DOHH2 (cell line): ENCODE measurements around the gene SCN7A.

Source experiments
- H3F3A ChIP-seq: fragments of 200-600 bp; sonication (generic), shearing (Covaris generic); 2 replicates; pipeline ENCODE4 v1.6.0; 2016; ENCODE audit warnings: antibody characterized with exemption, mild to moderate bottlenecking; ENCODE audit not compliant: control insufficient read depth, insufficient read depth
- H3K27ac ChIP-seq: fragments of 200-600 bp; sonication (generic); 2 replicates; pipeline ENCODE4 v1.5.1; 2014; ENCODE audit warnings: low read depth, mild to moderate bottlenecking, low read length, moderate library complexity
- H3K27me3 ChIP-seq: fragments of 200-600 bp; sonication (generic); 2 replicates; pipeline ENCODE4 v1.6.1; 2014; ENCODE audit warnings: mild to moderate bottlenecking, low read length, mixed read lengths; ENCODE audit not compliant: control insufficient read depth
- H3K36me3 ChIP-seq: fragments of 200-600 bp; sonication (generic); 2 replicates; pipeline ENCODE4 v1.6.1; 2014; ENCODE audit warnings: mild to moderate bottlenecking, low read length, moderate library complexity, mixed read lengths; ENCODE audit not compliant: control insufficient read depth
- H3K4me1 ChIP-seq: fragments of 200-600 bp; sonication (generic); 2 replicates; pipeline ENCODE4 v1.6.1; 2014; ENCODE audit warnings: mild to moderate bottlenecking, low read length, mixed read lengths; ENCODE audit not compliant: control insufficient read depth
- H3K4me2 ChIP-seq: fragments of 200-600 bp; sonication (generic); 2 replicates; pipeline ENCODE4 v1.6.0; 2014; ENCODE audit warnings: mild to moderate bottlenecking, low read length, moderate library complexity
- H3K4me3 ChIP-seq: fragments of 200-600 bp; sonication (generic); 2 replicates; pipeline ENCODE4 v1.5.1; 2014; ENCODE audit warnings: mild to moderate bottlenecking, low read length, mixed read lengths
- H3K79me2 ChIP-seq: fragments of 200-600 bp; sonication (generic); 2 replicates; pipeline ENCODE4 v1.6.1; 2014; ENCODE audit warnings: mild to moderate bottlenecking, low read length, mixed read lengths; ENCODE audit not compliant: control insufficient read depth
- H3K9me2 ChIP-seq: fragments of 200-600 bp; sonication (generic); replicated peaks from 2 replicates; pipeline ENCODE4 v1.6.1; 2014; ENCODE audit warnings: mild to moderate bottlenecking, low read length, mixed read lengths; ENCODE audit not compliant: control insufficient read depth
- H3K9me3 ChIP-seq: fragments of 200-600 bp; sonication (generic); 2 replicates; pipeline ENCODE4 v1.6.1; 2014; ENCODE audit warnings: antibody characterized with exemption, low read length, mixed read lengths; ENCODE audit not compliant: control insufficient read depth, insufficient read depth
- H4K20me1 ChIP-seq: fragments of 200-600 bp; sonication (generic); 2 replicates; pipeline ENCODE4 v1.6.0; 2014; ENCODE audit warnings: low read depth, mild to moderate bottlenecking, antibody characterized with exemption, low read length, moderate library complexity; ENCODE audit not compliant: control insufficient read depth, insufficient read depth
- EZH2phosphoT487 ChIP-seq: fragments of 200-600 bp; sonication (generic); IDR thresholded peaks from 2 replicates; pipeline ENCODE4 v1.6.1; 2017; ENCODE audit warnings: borderline replicate concordance, mild to moderate bottlenecking, antibody characterized with exemption, low read length, moderate library complexity, mixed read lengths
- TF ChIP-seq, protein P1 (sequence below): fragments of 200-600 bp; sonication (generic); IDR thresholded peaks from one replicate; pipeline ENCODE4 v1.5.1; 2014; ENCODE audit warnings: antibody characterized with exemption, mild to moderate bottlenecking, low read depth, low read length; ENCODE audit not compliant: poor library complexity, severe bottlenecking

The SCN7A gene

DNA sequence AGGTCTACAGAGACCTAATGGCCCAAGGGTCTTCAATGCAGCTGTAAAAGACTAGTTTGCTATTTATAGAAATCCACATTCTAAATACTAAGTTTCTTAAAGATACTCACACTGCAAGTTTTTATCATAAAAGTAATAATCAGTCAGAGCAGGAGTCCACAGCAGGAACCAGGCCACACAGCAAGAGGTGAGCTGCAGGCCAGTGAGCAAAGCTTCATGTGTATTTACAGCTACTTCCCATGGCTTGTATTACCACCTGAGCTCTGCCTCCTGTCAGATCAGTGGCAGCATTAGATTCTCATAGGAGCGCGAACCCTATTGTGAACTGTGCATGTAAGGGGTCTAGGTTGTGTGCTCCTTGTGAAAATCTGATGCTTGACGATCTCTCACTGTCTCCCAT lies 111.6 kb downstream of the SCN7A start:
- Histone ChIP-seq H3K4me2 (no peak overlapping the region), H4K20me1 (no peaks in the 10 kb centered on the region), H3K9me3 (no peaks in the 10 kb centered on the region), H3K27ac (no peak overlapping the region), H3K9me2 (no peaks in the 10 kb centered on the region), H3K27me3 (no peaks in the 10 kb centered on the region), H3K4me1 (no peaks in the 10 kb centered on the region), H3K79me2 (no peaks in the 10 kb centered on the region), H3K4me3 (no peak overlapping the region), H3K36me3 (no peaks in the 10 kb centered on the region), H3F3A (no peaks in the 10 kb centered on the region)
- no peak for TF ChIP-seq EZH2phosphoT487
- TF ChIP-seq, protein P1, sequence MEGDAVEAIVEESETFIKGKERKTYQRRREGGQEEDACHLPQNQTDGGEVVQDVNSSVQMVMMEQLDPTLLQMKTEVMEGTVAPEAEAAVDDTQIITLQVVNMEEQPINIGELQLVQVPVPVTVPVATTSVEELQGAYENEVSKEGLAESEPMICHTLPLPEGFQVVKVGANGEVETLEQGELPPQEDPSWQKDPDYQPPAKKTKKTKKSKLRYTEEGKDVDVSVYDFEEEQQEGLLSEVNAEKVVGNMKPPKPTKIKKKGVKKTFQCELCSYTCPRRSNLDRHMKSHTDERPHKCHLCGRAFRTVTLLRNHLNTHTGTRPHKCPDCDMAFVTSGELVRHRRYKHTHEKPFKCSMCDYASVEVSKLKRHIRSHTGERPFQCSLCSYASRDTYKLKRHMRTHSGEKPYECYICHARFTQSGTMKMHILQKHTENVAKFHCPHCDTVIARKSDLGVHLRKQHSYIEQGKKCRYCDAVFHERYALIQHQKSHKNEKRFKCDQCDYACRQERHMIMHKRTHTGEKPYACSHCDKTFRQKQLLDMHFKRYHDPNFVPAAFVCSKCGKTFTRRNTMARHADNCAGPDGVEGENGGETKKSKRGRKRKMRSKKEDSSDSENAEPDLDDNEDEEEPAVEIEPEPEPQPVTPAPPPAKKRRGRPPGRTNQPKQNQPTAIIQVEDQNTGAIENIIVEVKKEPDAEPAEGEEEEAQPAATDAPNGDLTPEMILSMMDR: no peak

DNA sequence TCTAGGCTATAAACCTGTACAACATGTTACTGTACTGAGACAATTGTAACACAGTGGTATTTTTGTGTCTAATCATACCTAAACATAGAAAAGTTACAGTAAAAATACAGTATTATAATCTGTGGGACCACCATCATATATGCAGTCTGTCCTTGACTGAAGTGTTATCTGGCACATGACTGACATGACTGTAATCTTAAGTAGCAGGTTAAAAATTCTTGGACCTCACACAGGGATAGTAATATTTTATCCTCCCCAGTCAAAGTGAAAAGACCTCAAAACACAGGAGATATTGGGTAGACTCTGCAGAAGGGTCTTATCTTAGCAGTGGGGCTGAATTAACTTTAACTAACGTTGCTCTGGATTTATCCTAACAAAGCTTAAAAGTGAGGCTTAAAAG lies 113.4 kb downstream of the SCN7A start:
- no peaks in the 10 kb centered on the region for H4K20me1 ChIP-seq
- H3K9me3 ChIP-seq: no peaks in the 10 kb centered on the region
- no peaks in the 10 kb centered on the region for H3F3A ChIP-seq
- no peak overlapping the region for H3K4me3 ChIP-seq
- no peaks in the 10 kb centered on the region for H3K79me2 ChIP-seq
- no peak for TF ChIP-seq EZH2phosphoT487
- TF ChIP-seq, protein P1: no peak
- peaks cover 4% of the 10 kb centered on the region for H3K27me3 ChIP-seq
- no peaks in the 10 kb centered on the region for H3K36me3 ChIP-seq
- H3K27ac ChIP-seq: no peak overlapping the region
- H3K9me2 ChIP-seq: no peaks in the 10 kb centered on the region
- no peaks in the 10 kb centered on the region for H3K4me1 ChIP-seq
- H3K4me2 ChIP-seq: no peak overlapping the region

DNA sequence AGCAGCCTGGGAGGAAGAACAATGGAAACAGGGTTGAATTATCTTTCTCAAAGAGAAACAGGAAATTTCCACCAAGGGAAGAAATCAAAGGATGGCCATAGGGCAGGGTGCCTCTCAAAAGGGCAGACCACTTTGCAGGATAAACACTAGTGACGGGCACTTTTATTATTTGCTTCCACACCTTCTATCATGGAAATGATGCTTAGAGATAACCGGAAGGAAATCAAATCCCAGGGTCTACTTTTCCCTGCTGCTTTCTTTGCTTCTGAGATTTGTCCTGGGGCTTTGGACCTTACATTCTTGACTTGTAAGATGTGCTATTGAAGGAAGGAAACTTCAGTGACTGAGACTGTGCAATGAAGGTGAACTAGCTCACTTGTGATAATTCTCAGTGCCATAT lies 117.2 kb downstream of the SCN7A start:
- no peaks in the 10 kb centered on the region for H3K9me2 ChIP-seq
- H3K36me3 ChIP-seq: no peaks in the 10 kb centered on the region
- H3F3A ChIP-seq: no peaks in the 10 kb centered on the region
- TF ChIP-seq EZH2phosphoT487: no peak
- TF ChIP-seq, protein P1: no peak
- no peaks in the 10 kb centered on the region for H3K79me2 ChIP-seq
- no peak overlapping the region for H3K27ac ChIP-seq
- no peaks in the 10 kb centered on the region for H3K4me1 ChIP-seq
- no peaks in the 10 kb centered on the region for H3K9me3 ChIP-seq
- H3K4me3 ChIP-seq: no peak overlapping the region
- no peaks in the 10 kb centered on the region for H4K20me1 ChIP-seq
- no peak overlapping the region for H3K4me2 ChIP-seq
- peaks cover 11% of the 10 kb centered on the region for H3K27me3 ChIP-seq

DNA sequence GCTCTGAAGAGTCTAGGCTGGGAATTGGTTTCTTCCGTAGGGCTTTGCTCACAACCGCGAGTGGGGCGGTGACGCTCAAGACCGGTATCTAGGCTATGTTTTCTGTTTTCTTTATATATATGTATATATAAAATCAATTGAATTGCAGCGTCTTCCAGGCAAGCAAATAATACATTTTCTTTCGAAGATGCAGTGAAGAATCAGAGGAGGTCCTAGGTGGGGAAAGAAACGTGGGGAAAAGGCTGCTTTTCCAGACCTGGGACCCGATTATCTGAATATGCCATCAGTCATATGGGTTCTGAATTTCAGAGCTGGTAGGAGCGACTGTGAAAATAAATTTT lies 117.6 kb downstream of the SCN7A start:
- Histone ChIP-seq H3K4me2 (no peak overlapping the region), H3K9me2 (no peaks in the 10 kb centered on the region), H3K9me3 (no peaks in the 10 kb centered on the region), H3K36me3 (no peaks in the 10 kb centered on the region), H3K79me2 (no peaks in the 10 kb centered on the region), H3K27me3 (peaks cover 11% of the 10 kb centered on the region), H3K27ac (no peak overlapping the region), H4K20me1 (no peaks in the 10 kb centered on the region), H3F3A (no peaks in the 10 kb centered on the region), H3K4me1 (no peaks in the 10 kb centered on the region), H3K4me3 (no peak overlapping the region)
- TF ChIP-seq EZH2phosphoT487: no peak
- TF ChIP-seq, protein P1: no peak
